Measurements from ENCODE around the gene SHISA7.

GRCh38 chr19:55434356-55434919 is 8.7 kb downstream of the SHISA7 start:
- TF ChIP-seq CTCF (IDR thresholded peaks at IDR 0.05; ENCODE audit: low read length), result no peak
- no peak for TF ChIP-seq EZH2 (IDR thresholded peaks at IDR 0.05; ENCODE audit: borderline replicate concordance, low read length)

Measured in OCI-LY1 (cell line).